ENCODE data around the gene PTGES2.

The PTGES2 gene

GRCh38 chr9:128102861-128103588 lies 24.5 kb downstream of the PTGES2 start:
- DNase-seq: no peak

GRCh38 chr9:128102196-128102595 lies 25.3 kb downstream of the PTGES2 start:
- no peak for DNase-seq

- no peak for DNase-seq
Observed at GRCh38 chr9:128101690-128102089, 25.8 kb downstream of the PTGES2 start.

- no peak for DNase-seq
Observed at GRCh38 chr9:128101231-128101661, 26.3 kb downstream of the PTGES2 start.

- no peak for DNase-seq
Observed at GRCh38 chr9:128100581-128100980, 26.9 kb downstream of the PTGES2 start.

- no peak for DNase-seq
Observed at GRCh38 chr9:128099932-128100491, 27.5 kb downstream of the PTGES2 start.

- DNase-seq: peak; percentile 57
Observed at GRCh38 chr9:128099231-128099931, 28.1 kb downstream of the PTGES2 start.

GRCh38 chr9:128098297-128099230 lies 29.0 kb downstream of the PTGES2 start:
- peak; percentile 98 for DNase-seq

- no peak for DNase-seq
Observed at GRCh38 chr9:128097543-128098296, 29.8 kb downstream of the PTGES2 start.

GRCh38 chr9:128096616-128097536 lies 30.7 kb downstream of the PTGES2 start:
- no peak for DNase-seq

- no peak for DNase-seq
Observed at GRCh38 chr9:128094950-128095544, 32.5 kb downstream of the PTGES2 start.

- DNase-seq: peak; percentile 98
Observed at GRCh38 chr9:128094166-128094949, 33.2 kb downstream of the PTGES2 start.

GRCh38 chr9:128093011-128093410 lies 34.5 kb downstream of the PTGES2 start:
- no peak for DNase-seq

- no peak for DNase-seq
Observed at GRCh38 chr9:128092199-128092977, 35.1 kb downstream of the PTGES2 start.

GRCh38 chr9:128091571-128091970 lies 36.0 kb downstream of the PTGES2 start:
- no peak for DNase-seq

- DNase-seq: peak; percentile 78
Observed at GRCh38 chr9:128091144-128091543, 36.4 kb downstream of the PTGES2 start.

- DNase-seq: no peak
Observed at GRCh38 chr9:128089299-128089698, 38.2 kb downstream of the PTGES2 start.

GRCh38 chr9:128088253-128088945 lies 39.1 kb downstream of the PTGES2 start:
- no peak for DNase-seq
